GM19025 (cell line): ENCODE measurements around the gene GDAP1L1.

Source experiments
- ATAC-seq: cut with Tn5 transposase; IDR thresholded peaks from one replicate; pipeline ENCODE4 v1.9.1; 2021; ENCODE audit warnings: mild to moderate bottlenecking, low read depth, moderate library complexity; ENCODE audit not compliant: unreplicated experiment

Gene GDAP1L1

DNA sequence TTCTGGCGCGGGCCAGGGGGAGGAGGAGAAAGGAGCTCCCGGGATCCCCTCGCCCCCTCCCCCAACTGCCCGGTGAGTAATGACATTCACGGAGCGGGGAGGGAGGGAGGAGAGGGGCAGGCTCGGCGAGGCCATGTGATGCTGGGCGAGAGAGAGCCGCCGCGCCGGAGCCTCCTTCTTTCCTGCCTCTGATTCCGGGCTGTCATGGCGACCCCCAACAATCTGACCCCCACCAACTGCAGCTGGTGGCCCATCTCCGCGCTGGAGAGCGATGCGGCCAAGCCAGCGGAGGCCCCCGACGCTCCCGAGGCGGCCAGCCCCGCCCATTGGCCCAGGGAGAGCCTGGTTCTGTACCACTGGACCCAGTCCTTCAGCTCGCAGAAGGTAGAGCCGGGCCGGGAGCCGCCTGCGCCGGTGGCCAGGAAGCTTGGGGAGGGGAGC lies at the start of gene GDAP1L1:
Gene GDAP1L1, plus strand, starts transcription at position 178 of the 441 bp plus-strand sequence. Its CDS starts 27 bp downstream, at position 205.
- ATAC-seq, result no peak

DNA sequence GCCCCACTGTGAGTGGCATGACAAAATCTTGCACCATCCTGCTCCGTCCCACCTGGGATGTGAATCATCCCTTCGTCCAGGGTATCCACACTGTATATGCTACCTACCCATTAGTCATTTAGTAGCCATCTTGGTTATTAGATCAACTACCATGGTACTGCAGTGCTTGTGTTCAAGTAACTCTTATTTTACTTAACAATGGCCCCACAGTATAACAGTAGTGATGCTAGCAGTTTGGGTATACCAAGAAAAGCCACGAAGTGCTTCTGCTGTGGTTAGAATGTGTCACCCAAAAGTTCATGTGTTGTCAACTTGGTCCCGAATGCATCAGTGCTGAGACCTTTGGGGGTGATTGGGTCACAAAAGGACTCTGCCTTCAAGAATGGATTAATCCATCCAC lies 48.2 kb upstream of the GDAP1L1 start:
- ATAC-seq, result no peak

DNA sequence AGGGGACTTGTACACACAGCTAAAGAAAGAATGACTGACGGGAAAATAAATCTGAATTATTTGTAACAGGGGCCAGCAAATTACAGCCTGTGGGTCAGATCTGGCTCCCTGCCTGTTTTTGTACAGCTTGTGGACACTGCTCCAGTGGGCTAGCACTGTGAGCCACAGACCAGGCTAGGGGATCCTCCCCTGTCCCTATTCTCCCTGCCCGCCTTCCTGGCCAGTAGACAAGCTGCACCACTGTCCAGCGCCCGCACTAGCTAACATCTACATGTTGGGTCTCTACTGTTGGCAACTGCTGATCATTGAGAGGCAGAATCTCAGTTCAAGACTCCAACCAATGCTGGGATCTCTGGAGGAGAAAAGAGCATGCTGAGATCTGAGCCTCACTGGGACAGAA lies 47.2 kb upstream of the GDAP1L1 start:
- no peak for ATAC-seq

DNA sequence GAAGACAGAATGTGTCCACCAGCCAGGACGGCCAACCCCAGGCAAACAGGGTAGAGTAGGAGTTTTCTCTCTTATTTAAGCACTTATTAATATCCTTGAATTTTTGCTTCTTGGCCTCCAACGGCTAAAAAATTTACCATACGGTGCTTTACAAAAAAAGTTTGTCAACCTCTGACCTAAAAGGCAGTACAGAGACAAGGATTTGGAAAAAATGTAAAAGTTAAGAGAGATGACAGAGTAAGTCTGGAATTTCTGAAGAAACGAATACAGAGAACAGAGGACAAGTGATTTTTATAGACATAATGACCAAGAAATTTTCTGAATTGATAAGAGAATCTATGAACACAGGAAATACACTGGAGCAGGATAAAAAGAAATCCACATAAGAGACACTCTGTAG lies 46.7 kb upstream of the GDAP1L1 start:
- ATAC-seq, result no peak

DNA sequence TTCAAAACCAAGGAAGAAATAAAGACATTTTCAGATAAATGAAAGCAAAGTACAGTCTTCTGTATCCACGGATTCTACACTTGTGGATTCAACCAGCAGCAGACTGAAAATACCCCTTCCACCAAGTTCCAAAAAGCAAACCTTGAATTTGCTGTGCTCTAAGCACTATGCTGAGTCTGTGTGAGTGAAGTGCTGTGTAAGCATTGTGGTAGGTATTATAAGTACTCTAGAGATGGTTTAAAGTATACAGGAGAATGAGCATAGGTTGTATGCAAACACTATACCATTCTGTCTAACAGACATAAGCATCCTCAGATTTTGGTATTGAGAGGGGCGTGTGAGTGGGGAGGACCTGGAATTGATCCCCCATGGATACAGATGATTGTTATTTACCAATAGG lies 46.1 kb upstream of the GDAP1L1 start:
- ATAC-seq, result no peak

DNA sequence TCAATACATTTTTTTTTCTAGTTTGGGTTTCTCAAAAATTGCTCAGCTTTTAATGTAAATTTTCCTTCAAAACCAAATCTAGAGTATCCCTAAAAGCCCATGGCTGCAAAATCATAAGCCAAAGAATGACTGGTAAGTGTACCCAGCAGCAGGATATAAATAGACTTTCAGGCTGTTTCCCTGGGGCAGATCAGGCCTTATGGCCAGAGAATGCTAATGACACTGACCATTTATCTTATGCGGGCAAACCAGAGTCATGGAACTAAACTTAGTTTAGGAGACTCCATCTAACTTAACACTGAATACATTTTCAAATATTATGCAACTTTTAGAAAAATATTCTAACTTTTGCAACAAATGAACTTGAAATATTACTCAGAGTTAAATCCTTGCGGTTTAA lies 43.9 kb upstream of the GDAP1L1 start:
- no peak for ATAC-seq

DNA sequence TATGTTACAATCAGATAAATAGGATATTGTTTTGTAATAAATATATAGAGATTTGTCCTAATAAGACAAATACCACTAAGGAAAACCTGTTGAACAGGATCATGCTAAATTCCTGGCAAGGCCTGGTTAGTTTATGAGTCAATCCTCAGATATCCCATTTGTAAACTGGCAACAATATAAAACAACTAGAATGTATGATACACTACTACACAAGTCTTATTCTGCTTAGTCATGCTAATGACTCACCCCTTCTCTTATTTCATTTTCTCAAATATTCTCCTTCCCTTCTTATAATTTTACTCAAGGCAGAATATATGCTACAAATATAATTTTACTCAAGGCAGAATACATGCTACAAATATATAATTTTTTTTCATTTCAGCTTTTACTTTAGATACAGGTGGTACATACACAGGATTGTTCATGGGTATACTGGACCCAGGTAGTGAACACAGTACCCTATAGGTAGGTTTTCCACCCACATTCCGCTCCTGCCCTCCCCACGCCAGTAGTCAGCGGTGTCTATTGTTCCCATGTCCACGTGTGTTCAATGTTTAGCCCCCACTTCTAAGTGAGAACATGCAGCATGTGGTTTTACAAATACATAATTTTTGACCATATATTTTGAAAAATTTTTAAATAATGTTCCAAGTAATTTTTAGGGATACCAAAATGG lies 42.8 kb upstream of the GDAP1L1 start:
- no peak for ATAC-seq

DNA sequence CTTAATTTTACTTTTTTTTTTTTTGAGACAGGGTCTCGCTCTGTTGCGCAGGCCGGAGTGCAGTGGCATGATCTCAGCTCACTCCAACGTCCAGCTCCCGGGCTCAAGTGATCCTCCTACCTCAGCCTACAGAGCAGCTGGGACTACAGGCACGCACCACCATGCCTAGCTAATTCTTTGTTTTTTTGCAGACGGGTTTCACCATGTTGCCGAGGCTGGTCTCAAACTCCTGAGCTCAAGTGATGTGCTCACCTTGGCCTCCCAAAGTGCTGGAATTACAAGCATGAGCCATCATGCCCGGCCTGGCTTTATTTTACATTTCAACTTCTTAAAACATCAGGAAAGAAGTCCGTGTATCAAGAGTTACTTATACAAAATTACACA lies 42.3 kb upstream of the GDAP1L1 start:
- ATAC-seq, result no peak

DNA sequence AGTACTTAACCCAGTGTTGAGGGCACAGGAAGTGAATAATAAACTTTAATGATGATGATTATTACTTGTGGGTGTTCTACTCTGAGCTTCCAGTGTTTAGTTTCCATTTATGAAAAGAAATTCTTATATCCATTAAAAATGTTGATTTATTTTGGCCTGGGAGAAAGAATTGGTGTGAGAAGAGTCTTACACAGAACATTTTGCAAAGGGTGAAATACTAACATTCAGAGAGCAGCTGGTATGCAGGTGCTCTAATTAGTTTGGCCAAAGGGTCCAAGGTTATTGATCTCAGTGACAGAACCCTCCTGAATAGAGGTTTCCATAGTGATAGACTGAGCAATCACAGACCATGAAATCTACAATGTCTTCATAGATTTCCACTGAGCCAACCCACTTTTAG lies 41.0 kb upstream of the GDAP1L1 start:
- ATAC-seq, result no peak

DNA sequence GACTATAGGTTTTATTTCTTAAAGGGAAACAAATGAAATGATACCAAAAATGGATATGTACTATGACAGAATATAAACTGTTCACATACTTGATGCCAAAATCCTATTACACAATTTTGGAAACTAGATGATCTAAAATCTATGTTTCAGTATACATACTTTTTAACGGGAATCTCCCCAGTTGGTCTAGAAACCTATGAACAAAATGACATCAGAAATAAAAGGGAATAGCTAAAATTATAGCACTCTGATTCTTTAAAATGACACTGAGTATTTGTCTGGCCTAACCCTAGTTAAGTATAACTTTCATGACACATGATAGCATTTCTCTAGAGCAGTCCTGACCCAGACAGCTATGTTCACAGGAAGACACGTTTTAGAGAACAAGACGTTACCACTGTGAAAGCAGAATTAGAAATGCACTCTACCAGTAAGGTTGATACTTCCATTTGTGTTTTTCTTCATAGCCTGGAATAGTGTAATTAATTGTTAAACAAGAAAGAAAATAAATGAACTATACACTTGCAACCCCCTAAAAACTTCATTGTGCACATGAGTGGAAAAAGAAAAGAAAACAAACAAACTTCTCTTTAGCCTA lies 39.9 kb upstream of the GDAP1L1 start:
- no peak for ATAC-seq

DNA sequence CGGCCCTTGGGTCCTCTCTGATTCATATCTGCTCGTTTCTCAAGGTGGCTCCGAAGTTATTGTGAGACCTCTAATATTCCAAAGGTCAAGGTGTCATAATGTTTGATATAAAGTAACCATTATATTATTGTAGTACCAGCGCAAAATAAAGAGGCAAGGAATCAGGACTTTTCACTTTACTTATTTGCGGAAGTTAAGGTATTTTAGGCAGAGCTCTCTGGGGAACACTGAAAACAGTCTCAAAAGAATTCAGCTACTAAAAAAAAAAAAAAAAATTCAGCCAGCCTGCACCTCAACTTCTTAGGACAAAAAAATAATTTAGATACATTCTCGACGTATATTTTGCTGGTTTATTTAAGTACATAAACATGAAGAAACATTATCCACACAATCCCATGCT lies 38.9 kb upstream of the GDAP1L1 start:
- no peak for ATAC-seq

DNA sequence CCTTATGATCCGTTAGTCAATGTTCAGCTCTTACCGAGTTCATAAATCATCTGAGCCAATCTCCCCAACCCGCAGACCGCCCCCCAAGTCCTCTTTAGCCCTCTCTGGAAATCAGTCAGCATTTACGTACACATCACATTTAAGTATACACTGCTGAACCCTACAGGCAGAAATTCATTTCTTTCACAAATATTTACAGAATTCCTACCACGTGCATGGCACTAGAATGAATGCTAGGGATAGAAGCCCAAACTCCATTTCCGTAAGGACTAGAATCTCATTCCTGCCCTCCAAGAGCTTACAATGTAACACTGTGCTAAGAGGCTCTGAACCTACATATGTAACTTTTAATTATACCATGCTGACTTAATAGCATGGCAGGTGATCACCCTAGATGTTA lies 38.3 kb upstream of the GDAP1L1 start:
- ATAC-seq, result no peak

DNA sequence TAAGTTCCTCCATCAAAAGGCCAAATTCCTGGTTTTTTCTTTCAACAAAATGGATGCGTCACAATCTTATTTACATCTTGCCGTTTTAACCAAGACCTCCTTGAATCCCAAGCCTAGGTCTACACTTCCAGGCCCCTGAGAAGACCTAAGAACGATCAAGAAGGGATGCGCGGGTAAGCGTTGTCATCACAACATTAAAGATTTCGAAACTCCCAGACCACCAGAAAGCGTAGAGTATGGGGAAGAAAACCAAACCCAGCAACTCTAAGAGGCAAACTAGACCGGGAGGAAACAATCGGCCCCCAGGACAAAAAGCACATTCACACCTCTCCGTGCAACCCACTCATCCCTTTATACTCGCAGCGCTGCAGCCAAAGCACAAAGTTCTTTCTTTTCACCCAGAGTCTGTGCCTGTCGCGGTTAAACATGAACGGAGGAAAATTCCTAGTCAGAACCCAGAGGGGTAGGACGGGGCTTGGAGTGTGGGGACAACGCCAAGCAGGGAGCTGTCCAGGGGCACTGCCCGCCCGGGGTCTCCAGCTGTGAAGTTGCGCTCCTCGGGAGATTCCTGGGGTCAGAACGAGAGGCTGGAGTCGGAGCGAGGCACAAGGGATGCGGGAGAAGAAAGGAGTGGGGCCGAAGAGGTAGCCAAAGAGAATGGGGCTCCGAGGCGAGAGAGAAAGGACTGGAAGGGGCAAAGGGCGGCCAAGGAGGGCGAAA lies 37.3 kb upstream of the GDAP1L1 start:
- ATAC-seq, result no peak

DNA sequence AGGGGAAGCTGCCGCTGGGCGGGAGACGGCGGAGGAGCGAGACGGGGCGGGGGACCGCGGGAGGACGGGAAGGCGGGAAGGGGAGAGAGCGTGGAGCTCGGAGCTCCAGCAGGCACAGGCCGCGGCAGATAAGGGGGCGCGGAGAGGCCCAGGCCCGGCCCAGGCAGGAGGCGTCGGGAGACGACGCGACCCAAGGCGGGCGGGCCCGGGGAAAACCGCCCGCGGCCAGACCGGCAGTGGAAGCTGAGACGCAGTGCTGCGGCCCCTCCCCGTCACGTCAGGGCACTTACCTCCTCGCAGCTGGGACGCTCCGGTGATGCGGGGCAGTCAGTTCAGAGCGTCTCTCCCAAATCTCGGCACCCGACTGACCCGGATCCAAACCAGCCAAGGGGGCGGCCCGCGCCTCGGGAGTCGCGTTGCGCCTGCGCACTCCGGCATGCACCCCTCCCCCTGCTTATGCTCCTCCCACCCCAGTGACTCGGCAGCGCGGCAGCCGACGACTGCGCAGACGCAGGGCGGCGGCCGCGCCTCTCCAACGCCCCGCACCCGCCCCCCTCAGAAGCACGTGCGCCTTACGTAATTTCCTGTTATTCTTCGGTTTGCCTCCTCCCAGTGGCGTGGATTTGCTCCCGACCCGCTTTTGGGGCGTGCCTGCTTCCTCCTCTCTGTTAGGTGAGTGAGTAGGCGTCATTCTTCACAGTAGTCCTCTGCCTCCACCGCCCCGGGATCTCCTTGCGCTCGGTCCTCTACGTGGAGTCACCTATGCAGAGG lies 36.5 kb upstream of the GDAP1L1 start, which contains the start of gene OSER1:
Gene OSER1, minus strand, starts transcription at position 366 of the 771 bp plus-strand sequence. CDS start 3,814 bp downstream, outside the sequence.
- peak; percentile 80 for ATAC-seq

DNA sequence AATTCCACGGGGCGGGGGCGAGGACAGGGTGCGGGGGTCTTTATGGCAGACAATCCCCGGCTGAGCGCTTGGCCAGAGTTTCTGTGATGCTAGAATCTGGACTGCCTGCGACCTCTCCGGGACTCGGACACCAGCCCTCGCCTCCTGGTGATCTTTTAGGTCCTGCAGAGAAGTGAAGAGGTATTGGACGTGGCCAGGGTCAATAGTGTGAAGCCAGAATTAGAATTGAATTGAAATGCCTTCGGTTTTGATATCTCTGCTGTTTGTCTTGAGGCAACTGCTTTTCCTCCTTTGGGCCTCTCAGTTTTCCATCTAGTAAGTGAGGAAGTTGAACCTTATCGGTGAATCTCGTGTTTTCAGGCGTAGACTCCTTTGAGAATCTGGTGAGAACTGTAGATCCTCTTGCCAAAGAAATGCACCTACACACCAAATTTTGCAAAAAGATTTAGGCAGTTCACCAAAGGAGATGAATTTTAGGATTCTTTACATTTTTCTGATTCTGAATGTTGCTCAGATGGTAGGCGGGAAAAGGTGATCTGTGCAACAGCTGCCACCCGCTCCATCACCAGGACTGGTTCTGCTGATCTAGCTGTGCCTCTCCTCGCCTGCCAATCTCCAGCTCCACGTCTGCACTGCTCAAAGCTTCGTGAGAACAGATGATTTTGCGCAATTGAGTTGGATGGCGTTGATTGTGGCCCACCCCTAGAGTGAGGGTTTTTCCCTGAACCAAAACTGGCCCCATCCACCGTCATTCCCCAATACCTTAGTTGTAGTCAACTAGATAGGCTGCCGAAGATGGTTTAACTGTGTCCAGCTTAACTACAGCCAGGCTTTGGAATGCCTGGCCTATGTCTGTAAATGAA lies 35.7 kb upstream of the GDAP1L1 start:
- no peak for ATAC-seq

DNA sequence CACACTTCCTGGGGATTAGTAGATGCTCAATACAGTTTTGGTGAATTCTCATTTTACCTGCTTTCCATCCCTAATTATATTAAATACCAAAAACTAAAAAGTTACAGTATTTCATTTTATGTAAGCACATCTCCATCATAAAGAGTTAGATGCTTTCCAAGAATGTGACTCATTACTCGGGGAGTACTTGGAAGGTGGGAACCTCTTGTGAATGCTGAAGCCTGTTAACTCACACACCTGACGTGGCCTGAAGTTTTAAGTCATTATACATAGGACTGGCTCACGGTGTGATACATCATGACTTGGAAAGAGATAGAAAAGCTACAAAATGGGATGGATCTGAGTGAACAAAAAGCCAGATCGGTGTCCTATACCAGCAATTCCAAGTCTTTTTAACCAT lies 34.3 kb upstream of the GDAP1L1 start:
- ATAC-seq, result no peak

DNA sequence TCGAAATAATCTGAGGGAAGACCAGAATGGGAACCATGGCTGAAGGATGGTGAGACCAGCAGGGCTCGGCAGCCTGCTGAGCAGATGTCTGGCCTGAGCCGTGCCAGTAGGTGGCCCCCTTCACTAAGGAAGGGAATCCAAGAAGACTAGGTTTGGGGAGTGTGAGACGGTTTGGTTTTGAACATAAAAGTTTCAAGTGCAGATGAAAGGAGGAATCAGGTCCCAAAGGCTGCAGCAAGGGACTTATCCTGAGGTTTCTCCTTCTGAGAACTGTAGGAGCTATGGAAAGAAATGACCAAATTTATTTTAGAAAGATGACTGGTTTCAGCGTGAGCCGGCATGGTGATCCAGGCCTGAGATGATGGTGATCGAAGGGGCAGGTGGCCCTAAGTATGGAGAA lies 32.0 kb upstream of the GDAP1L1 start:
- ATAC-seq, result no peak

DNA sequence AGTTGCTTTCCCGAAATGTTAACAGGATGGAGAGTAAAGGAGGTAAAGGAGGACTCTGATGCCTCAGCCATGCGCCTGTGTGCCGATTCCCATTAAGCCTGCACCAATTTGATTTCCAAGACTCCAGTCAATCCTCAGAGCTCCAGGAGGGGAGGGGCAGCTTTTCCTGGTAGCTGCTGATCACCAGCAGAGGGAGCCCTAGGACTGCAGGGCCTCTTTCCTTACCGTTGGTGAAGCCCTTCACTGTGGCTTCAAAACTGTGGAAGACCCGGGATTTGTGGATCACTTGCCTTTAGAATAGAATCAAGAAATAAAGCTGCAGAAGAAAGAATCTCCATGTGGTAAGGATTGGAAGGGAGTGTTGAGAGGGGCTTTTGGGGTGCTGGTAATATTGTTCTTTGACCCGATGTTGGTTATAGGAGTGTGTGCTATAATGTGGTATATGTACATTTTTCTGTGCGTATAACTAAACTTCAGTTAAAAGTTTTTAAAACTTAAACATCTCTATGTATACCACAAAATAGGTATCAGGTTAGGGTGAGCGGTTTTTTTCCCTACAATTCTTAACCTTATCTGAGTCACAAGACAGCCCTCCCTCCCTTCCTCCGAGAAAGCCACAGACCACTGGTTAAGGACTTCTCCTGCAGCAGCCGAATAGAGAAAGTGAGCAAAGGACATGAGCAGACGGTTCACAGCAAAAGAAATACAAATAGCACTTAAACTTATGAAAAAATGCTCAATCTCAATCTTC lies 29.6 kb upstream of the GDAP1L1 start:
- ATAC-seq, result no peak

DNA sequence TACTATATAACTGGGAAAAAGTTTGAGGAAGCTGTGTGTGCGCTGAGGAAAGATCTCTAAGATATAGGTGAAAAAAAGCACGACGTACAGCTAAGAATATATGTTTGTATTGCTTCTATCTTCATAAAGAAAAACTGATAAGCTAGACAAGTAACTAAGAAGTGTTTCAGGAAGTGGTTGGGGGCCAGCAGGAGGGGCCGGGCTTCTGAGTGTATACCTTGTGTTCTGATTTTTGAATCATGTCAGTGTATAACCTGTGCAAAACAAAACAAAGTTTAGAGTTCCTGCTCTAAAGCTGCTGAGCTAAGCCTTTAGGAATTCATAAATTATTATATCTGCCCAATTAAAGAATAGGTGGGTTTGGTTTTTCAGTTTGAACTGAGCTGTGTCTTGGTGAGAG lies 28.7 kb upstream of the GDAP1L1 start:
- ATAC-seq, result no peak
